Amniotic stem cell (primary cell): ENCODE results near the gene SLC6A11.

Experiments
- DNase-seq: peaks from one replicate; lab custom pipeline; 2025; lab: John Stamatoyannopoulos, UW

The SLC6A11 gene

GRCh38 chr3:10954740-10955139 lies 138.7 kb downstream of the SLC6A11 start:
- DNase-seq = no peak

- no peak for DNase-seq
These were observed 139.9 kb downstream of the SLC6A11 start for GRCh38 chr3:10955711-10956453.

- DNase-seq = no peak
These were observed 140.5 kb downstream of the SLC6A11 start for GRCh38 chr3:10956531-10956930.

GRCh38 chr3:10956986-10957385 lies 141.0 kb downstream of the SLC6A11 start:
- no peak for DNase-seq

- no peak for DNase-seq
These were observed 142.1 kb downstream of the SLC6A11 start for GRCh38 chr3:10957976-10958749.

GRCh38 chr3:10960255-10960654 lies 144.2 kb downstream of the SLC6A11 start:
- DNase-seq = no peak

GRCh38 chr3:10961921-10962320 lies 145.9 kb downstream of the SLC6A11 start:
- DNase-seq = no peak

- no peak for DNase-seq
These were observed 146.5 kb downstream of the SLC6A11 start for GRCh38 chr3:10962481-10963036.

GRCh38 chr3:10964537-10965167 lies 148.6 kb downstream of the SLC6A11 start:
- DNase-seq = no peak

- no peak for DNase-seq
These were observed 152.4 kb downstream of the SLC6A11 start for GRCh38 chr3:10968401-10968800.

GRCh38 chr3:10970306-10970960 lies 154.4 kb downstream of the SLC6A11 start:
- no peak for DNase-seq

- DNase-seq = no peak
These were observed 156.2 kb downstream of the SLC6A11 start for GRCh38 chr3:10972072-10972782.

GRCh38 chr3:10973046-10973595 lies 157.1 kb downstream of the SLC6A11 start:
- no peak for DNase-seq

GRCh38 chr3:10974131-10974530 lies 158.1 kb downstream of the SLC6A11 start:
- no peak for DNase-seq

- DNase-seq = no peak
These were observed 158.8 kb downstream of the SLC6A11 start for GRCh38 chr3:10974746-10975375.

GRCh38 chr3:10975695-10976234 lies 159.7 kb downstream of the SLC6A11 start:
- no peak for DNase-seq

- no peak for DNase-seq
These were observed 160.7 kb downstream of the SLC6A11 start for GRCh38 chr3:10976770-10977169.

GRCh38 chr3:10977892-10978510 lies 162.0 kb downstream of the SLC6A11 start:
- no peak for DNase-seq

GRCh38 chr3:10978956-10979355 lies 162.9 kb downstream of the SLC6A11 start:
- DNase-seq = no peak

- DNase-seq = no peak
These were observed 164.3 kb downstream of the SLC6A11 start for GRCh38 chr3:10980312-10980711.
